GM10266 (cell line): Measurements from ENCODE around the gene NEK9.

Experiments
- DNase-seq: peaks from one replicate; pipeline ENCODE4 v3.0.0; 2012; ENCODE audit errors: extremely low spot score
- TF ChIP-seq, protein P1 (sequence below): IDR thresholded peaks from 2 replicates; pipeline ENCODE4 v1.5.1; 2012; ENCODE audit warnings: mild to moderate bottlenecking, low read depth; ENCODE audit not compliant: control insufficient read depth, insufficient read depth; ENCODE audit errors: missing control alignments

Gene NEK9

DNA sequence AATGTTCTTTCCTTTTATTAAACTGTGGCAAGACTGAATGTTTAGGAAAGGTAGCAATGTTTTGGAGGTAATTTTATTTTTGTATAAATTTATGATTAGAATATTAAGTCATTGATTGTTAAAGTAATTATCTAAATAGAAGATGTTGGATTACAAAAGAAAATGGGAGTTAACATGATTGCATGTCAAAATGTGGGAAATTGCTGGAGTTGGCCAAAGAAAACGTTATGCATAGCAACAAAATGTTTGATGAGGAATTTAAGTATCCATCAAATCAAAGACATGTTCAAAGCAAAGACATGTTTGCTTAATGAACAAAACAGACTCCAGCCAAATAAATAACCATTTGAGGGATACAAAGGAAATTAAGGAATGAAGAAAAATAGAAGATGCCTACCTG, 72.4 kb downstream of the NEK9 start:
- DNase-seq: no peak
- TF ChIP-seq, protein P1, sequence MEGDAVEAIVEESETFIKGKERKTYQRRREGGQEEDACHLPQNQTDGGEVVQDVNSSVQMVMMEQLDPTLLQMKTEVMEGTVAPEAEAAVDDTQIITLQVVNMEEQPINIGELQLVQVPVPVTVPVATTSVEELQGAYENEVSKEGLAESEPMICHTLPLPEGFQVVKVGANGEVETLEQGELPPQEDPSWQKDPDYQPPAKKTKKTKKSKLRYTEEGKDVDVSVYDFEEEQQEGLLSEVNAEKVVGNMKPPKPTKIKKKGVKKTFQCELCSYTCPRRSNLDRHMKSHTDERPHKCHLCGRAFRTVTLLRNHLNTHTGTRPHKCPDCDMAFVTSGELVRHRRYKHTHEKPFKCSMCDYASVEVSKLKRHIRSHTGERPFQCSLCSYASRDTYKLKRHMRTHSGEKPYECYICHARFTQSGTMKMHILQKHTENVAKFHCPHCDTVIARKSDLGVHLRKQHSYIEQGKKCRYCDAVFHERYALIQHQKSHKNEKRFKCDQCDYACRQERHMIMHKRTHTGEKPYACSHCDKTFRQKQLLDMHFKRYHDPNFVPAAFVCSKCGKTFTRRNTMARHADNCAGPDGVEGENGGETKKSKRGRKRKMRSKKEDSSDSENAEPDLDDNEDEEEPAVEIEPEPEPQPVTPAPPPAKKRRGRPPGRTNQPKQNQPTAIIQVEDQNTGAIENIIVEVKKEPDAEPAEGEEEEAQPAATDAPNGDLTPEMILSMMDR: no peak

DNA sequence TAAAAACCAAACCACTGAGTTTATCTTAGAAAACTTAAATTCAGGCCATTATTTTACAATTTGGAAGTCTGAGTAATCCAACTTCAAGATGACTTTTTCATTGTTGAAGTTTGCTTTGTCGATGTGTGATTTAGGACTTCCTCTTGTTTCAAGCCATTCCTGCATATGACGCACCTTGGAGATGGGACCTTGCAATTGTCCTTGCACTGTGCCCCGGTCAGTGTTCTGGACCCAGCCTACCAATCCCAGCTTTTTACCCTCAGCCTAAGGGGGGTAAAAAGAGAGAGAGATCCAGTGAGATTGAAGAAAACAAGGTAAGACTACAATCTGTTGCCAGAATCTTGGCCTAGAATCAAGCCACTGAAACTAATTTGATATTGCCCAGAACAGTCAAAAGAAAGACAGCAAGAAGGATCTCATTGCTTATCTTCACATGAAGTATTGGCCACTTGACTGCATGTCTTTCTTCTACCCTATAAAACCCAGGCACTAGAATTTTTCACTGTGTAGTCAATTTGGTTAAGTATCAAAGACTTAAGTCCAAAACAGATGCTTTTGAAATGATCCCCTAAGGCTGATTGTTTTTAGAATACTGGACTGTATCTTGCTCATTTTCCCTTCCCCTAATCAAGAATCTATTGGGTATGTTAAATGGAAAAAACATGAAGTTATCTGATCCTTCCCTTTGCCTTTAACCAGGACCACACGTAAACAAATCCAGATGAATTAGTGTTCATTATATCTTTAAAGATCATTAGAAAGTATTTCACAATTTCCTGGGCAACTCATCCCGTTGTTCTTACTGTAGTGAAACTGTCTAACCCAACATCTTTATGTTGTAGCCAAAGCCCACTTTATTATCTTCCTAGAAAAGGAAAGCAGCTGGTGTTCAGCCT, 73.2 kb downstream of the NEK9 start:
- DNase-seq: no peak
- TF ChIP-seq, protein P1: no peak

DNA sequence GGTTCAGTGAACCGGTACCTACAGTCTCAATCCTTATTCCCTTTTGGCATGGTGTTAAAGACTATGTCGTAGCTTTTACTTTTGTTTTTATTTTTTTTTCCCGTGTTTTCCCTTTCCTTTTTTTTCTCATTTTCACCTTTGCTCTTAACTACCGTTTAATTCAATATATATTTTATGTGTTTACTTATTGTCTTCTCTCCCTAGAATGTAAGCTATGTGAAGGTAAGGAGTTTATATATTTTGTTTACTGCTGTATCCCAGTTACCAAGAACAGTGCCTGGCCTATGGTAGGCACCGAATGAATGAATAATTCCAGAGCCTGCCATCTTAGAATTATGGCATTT, 75.3 kb downstream of the NEK9 start:
- DNase-seq: no peak
- TF ChIP-seq, protein P1: no peak

DNA sequence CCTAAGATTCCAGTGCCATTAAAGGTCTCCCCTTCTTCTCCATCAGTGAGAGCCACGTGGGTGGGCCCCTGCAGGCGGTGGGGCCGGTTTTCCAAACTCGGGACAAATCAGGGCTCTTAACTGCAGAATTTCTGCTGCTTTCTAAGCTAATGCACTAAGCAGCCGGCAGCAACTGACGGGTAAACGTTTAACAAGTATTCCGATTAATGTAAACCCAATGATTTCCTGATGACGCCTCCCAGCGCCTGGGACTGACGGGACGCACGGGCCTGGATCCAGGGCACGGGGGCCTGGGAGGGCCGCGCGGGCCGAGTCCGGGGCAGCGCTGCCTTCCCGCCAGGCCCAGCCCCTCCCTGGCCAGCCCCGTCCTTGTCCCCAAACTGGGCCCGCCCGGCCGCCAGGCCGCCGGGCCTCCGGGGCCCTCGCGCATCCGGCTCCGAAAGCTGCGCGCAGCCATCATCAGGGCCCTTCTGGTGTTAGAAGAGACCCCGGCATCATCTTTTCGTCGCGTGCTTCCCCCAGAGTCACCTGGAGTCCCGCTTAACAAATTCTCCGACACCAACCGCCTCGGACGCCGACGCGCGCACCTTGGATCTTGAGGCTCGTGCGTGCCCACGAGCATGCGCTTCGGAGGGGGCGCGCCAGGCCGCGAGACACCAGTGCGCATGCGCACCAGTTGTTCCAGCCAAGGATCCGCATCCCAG, 75.8 kb downstream of the NEK9 start, which contains the start of gene MLH3:
MLH3 (minus strand) TSS at position 616 of the 704 bp plus-strand sequence. CDS start 1,812 bp downstream, outside the sequence.
- TF ChIP-seq, protein P1: no peak
- DNase-seq: peak; percentile 89

DNA sequence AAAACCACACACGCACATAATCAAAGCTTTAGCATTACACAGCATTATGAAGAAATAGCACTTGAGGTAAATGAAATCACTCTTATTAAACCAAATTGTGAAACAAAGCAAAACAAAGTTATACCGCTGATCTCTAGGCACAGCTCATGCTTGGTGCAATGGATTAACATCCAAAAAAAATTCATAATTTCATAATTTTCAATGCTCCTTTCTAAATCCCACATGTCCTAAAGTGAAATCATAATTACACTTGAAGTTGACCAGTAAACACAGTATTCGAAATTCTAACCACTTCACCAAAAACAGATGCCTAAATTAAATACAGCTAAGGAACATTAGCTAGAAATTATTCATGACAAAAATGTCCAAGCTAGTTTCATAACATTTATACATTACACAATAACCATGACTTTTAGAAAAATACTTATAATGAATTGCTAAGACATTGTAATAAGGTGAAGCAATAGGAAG, 77.1 kb downstream of the NEK9 start:
- TF ChIP-seq, protein P1: no peak
- no peak for DNase-seq

DNA sequence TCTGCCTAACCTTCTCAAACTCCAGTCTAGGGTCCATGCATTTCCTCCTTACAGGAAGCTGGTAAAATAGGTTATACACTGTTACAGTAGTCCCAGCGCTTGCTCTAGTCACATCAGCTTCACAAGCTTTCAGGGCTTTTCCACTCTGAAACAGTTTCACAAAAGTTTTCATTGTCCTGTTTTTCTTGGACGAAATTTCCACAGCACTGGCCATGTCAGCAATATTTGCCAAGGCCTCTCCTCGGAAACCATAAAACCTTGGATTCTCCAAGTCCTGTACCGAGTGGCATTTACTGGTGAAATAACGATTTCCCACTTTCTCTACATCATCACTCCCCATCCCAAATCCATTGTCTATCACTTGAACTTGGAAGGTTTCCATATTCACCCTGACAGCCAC, 77.7 kb downstream of the NEK9 start:
- TF ChIP-seq, protein P1: no peak
- no peak for DNase-seq
